K562 (cell line): ENCODE measurements around the gene PGLYRP1. TPM values are rescaled to one million over a fixed set of nuclear protein-coding genes. Genes with fewer than 3 reads are reported as not detected.

Experiments used
- ATAC-seq: fragments of 200-7000 bp; cut with Tn5 transposase; 3 replicates; pipeline ENCODE4 v1.9.1; 2020; ENCODE audit warnings: moderate library complexity
- BruUV-seq: library from RNA; stranded (reverse); fragments of 400-500 nt; replicated peaks from 2 replicates; lab custom pipeline; 2021; lab: Mats Ljungman, UMichigan
- CTCF ChIA-PET: fragments of 300-600 bp; formaldehyde crosslinking; extraction: SDS; loops from one replicate; lab custom pipeline; 2021; ENCODE audit warnings: low intra/inter-chr PET ratio; lab: Yijun Ruan, JAX
- POLR2A ChIA-PET: fragments of 300-600, 350-650 bp; sonication (Branson Sonifier 250); formaldehyde crosslinking; extraction: SDS; loops from one replicate; lab custom pipeline; 2021; ENCODE audit warnings: antibody characterized with exemption, inconsistent platforms; lab: Yijun Ruan, JAX
- DNase-seq, 4 experiments: peaks; one replicate each; pipeline versions ENCODE4 v3.0.0 to v3.0.0-alpha.2; 2011 to 2018; ENCODE audit warnings: low spot score in 3 of 4, mixed read lengths in 3 of 4; ENCODE audit errors: extremely low read depth in 1 of 4
- FAIRE-seq: peaks from 2 replicates; lab custom pipeline; 2011; peaks lifted over from hg19 to GRCh38; lab: Jason Lieb, UNC
- H2AFZ ChIP-seq: 2 replicates; pipeline ENCODE4 v1.6.0; 2011; ENCODE audit warnings: low read depth, low read length, control low read depth, inconsistent platforms
- H3K27ac ChIP-seq: fragments of 200-600 bp; 3 replicates; pipeline ENCODE4 v1.8.0; 2011; ENCODE audit warnings: low read depth, mild to moderate bottlenecking, control low read depth, inconsistent platforms, low read length, moderate library complexity, mixed read lengths; ENCODE audit errors: extremely low read depth
- H3K27me3 ChIP-seq, 2 experiments: fragments of 300-600 bp in 1 of 2; 2 replicates in 1 of 2; 3 replicates in 1 of 2; pipeline versions ENCODE4 v1.6.0 to v1.8.0; 2011; ENCODE audit warnings: inconsistent platforms in 2 of 2, low read length in 2 of 2, mild to moderate bottlenecking in 1 of 2, mixed read lengths in 1 of 2, moderate library complexity in 1 of 2; ENCODE audit not compliant: control insufficient read depth in 2 of 2, insufficient read depth in 2 of 2
- H3K36me3 ChIP-seq: fragments of 300-600 bp; 3 replicates; pipeline ENCODE4 v1.8.0; 2011; ENCODE audit warnings: mild to moderate bottlenecking, low read length, inconsistent platforms; ENCODE audit not compliant: control insufficient read depth, insufficient read depth
- H3K4me1 ChIP-seq, 2 experiments: fragments of 200-600 bp in 1 of 2; replicated peaks in 1 of 2; 2 replicates in 1 of 2; 3 replicates in 1 of 2; pipeline versions ENCODE4 v1.5.1 to v1.8.0; 2011; ENCODE audit warnings: inconsistent platforms in 2 of 2, low read length in 2 of 2, mild to moderate bottlenecking in 1 of 2, mixed read lengths in 1 of 2, moderate library complexity in 1 of 2; ENCODE audit not compliant: control insufficient read depth in 2 of 2, insufficient read depth in 2 of 2
- H3K4me2 ChIP-seq: 2 replicates; pipeline ENCODE4 v1.6.1; 2011; ENCODE audit warnings: low read length, control low read depth, inconsistent platforms, mixed read lengths; ENCODE audit not compliant: insufficient read depth
- H3K4me3 ChIP-seq: fragments of 200-600 bp; sonication (generic), shearing (Covaris generic); 2 replicates; pipeline ENCODE4 v1.5.1; 2016; ENCODE audit warnings: control low read depth, inconsistent platforms
- H3K79me2 ChIP-seq: fragments of 200-600 bp; 3 replicates; pipeline ENCODE4 v1.8.0; 2011; ENCODE audit warnings: low read length, inconsistent platforms; ENCODE audit not compliant: control insufficient read depth, insufficient read depth
- H3K9ac ChIP-seq, 2 experiments: 2 replicates each; pipeline versions ENCODE4 v1.6.0 to v1.6.1; 2011; ENCODE audit warnings: low read depth in 2 of 2, low read length in 2 of 2, control low read depth in 1 of 2, inconsistent platforms in 1 of 2, mild to moderate bottlenecking in 1 of 2, mixed read lengths in 1 of 2; ENCODE audit not compliant: insufficient read depth in 1 of 2
- H3K9me1 ChIP-seq: one replicate; pipeline ENCODE4 v1.6.0; 2011; ENCODE audit warnings: inconsistent platforms, mild to moderate bottlenecking, low read length, moderate library complexity; ENCODE audit not compliant: control insufficient read depth, insufficient read depth
- H3K9me3 ChIP-seq: replicated peaks from 2 replicates; pipeline ENCODE4 v1.5.1; 2011; ENCODE audit warnings: low read depth, low read length, inconsistent platforms; ENCODE audit not compliant: control insufficient read depth, insufficient read depth
- H4K20me1 ChIP-seq: replicated peaks from 2 replicates; pipeline ENCODE4 v1.6.1; 2011; ENCODE audit warnings: low read length, inconsistent platforms, mixed read lengths; ENCODE audit not compliant: control insufficient read depth, insufficient read depth
- ATF7 ChIP-seq: fragments of 450-650 bp; IDR thresholded peaks from 2 replicates; pipeline ENCODE4 v1.7.1; 2014; ENCODE audit warnings: mild to moderate bottlenecking, moderate library complexity
- CEBPB ChIP-seq: fragments of 450-650 bp; IDR thresholded peaks from 2 replicates; pipeline ENCODE4 v1.6.1; 2016; ENCODE audit warnings: missing genetic modification characterization, missing compliant biosample characterization
- CREB1 ChIP-seq, 2 experiments: sonication (generic) in 1 of 2; formaldehyde crosslinking in 1 of 2; IDR thresholded peaks; 2 replicates each; pipeline versions ENCODE4 v1.6.1 to v1.8.0; 2012 to 2022; ENCODE audit warnings: inconsistent platforms in 1 of 2, mild to moderate bottlenecking in 1 of 2, missing genetic modification reagents in 1 of 2, moderate library complexity in 1 of 2
- CREM ChIP-seq: IDR thresholded peaks from 2 replicates; pipeline ENCODE4 v1.6.1; 2014; ENCODE audit warnings: antibody characterized with exemption, low read depth
- CXXC5 ChIP-seq: fragments of 250-450 bp; sonication (Bioruptor Pico); IDR thresholded peaks from 2 replicates; pipeline ENCODE4 v1.8.0; 2022; ENCODE audit warnings: inconsistent platforms, mild to moderate bottlenecking, moderate library complexity
- DPF2 ChIP-seq: fragments of 450-650 bp; IDR thresholded peaks from 2 replicates; pipeline ENCODE4 v1.6.1; 2016
- HDAC2 ChIP-seq: fragments of 450-650 bp; IDR thresholded peaks from 2 replicates; pipeline ENCODE4 v1.6.1; 2016; ENCODE audit warnings: mild to moderate bottlenecking
- HOXB6 ChIP-seq: fragments of 250-450 bp; sonication (Bioruptor Pico); IDR thresholded peaks from 2 replicates; pipeline ENCODE4 v1.5.1; 2022; ENCODE audit warnings: mild to moderate bottlenecking, borderline replicate concordance
- JUN ChIP-seq, 2 experiments: sonication (generic) in 1 of 2; formaldehyde crosslinking in 1 of 2; IDR thresholded peaks; 2 replicates each; pipeline versions ENCODE4 v1.6.1 to v1.8.0; 2012 to 2022; ENCODE audit warnings: borderline replicate concordance in 2 of 2, mild to moderate bottlenecking in 2 of 2, improper control_type of control experiment in 1 of 2, low read depth in 1 of 2, low read length in 1 of 2, missing genetic modification reagents in 1 of 2
- KHSRP ChIP-seq: fragments of 450-650 bp; IDR thresholded peaks from 2 replicates; pipeline ENCODE4 v1.6.1; 2017
- MAZ ChIP-seq, 2 experiments: fragments of 450-650 bp in 1 of 2; sonication (generic) in 1 of 2; formaldehyde crosslinking; IDR thresholded peaks in 1 of 2; conservative IDR thresholded peaks in 1 of 2; 2 replicates each; pipeline versions ENCODE4 v1.4.0 to v1.5.0; 2020; ENCODE audit warnings: mild to moderate bottlenecking in 1 of 2, missing genetic modification reagents in 1 of 2
- MBD2 ChIP-seq: sonication (generic); IDR thresholded peaks from 2 replicates; pipeline ENCODE4 v1.6.1; 2016; ENCODE audit warnings: low read depth, borderline replicate concordance
- MTA3 ChIP-seq: fragments of 450-650 bp; formaldehyde crosslinking; IDR thresholded peaks from 2 replicates; pipeline ENCODE4 v1.6.1; 2017; ENCODE audit warnings: mild to moderate bottlenecking, borderline replicate concordance
- NBN ChIP-seq: fragments of 450-650 bp; IDR thresholded peaks from 2 replicates; pipeline ENCODE4 v1.6.1; 2016; ENCODE audit warnings: low read depth, mild to moderate bottlenecking
- NCOA1 ChIP-seq: fragments of 450-650 bp; IDR thresholded peaks from 2 replicates; pipeline ENCODE4 v1.6.1; 2016; ENCODE audit warnings: low read depth
- RBFOX2 ChIP-seq: fragments of 200-400 bp; formaldehyde crosslinking; IDR thresholded peaks from 2 replicates; pipeline ENCODE4 v1.6.1; 2017; ENCODE audit warnings: low read depth, mild to moderate bottlenecking, low read length, moderate library complexity
- STAG1 ChIP-seq: sonication (generic); formaldehyde crosslinking; IDR thresholded peaks from 2 replicates; pipeline ENCODE4 v1.5.0; 2020; ENCODE audit warnings: missing genetic modification reagents, borderline replicate concordance
- THAP7 ChIP-seq: fragments of 250-450 bp; sonication (Bioruptor Pico); IDR thresholded peaks from 2 replicates; pipeline ENCODE4 v1.5.0; 2021
- YY1 ChIP-seq, 3 experiments: IDR thresholded peaks; 2 replicates each; pipeline ENCODE4 v1.6.1; 2011; ENCODE audit warnings: low read length in 2 of 3, mild to moderate bottlenecking in 2 of 3, moderate library complexity in 2 of 3, borderline replicate concordance in 1 of 3, control low read depth in 1 of 3, low read depth in 1 of 3; ENCODE audit not compliant: insufficient read depth in 3 of 3, insufficient replicate concordance in 2 of 3, control insufficient read depth in 1 of 3, insufficient read length in 1 of 3; ENCODE audit errors: extremely low read depth in 1 of 3
- ZBTB12 ChIP-seq: fragments of 250-450 bp; sonication (Bioruptor Pico); IDR thresholded peaks from 2 replicates; pipeline ENCODE4 v1.4.0; 2020
- ZEB2 ChIP-seq: fragments of 450-650 bp; IDR thresholded peaks from 2 replicates; pipeline ENCODE4 v1.6.1; 2016
- WGBS: fragments of 100-300 bp; shearing (Covaris generic); methylation state at CpG from one replicate; pipeline ENCODE4 v1.1.6; 2016; ENCODE audit warnings: low coverage, mixed read lengths; ENCODE audit not compliant: insufficient coverage; ENCODE audit errors: missing lambda C conversion rate; 5-methylcytosine and 5-hydroxymethylcytosine counted together
- in situ Hi-C: fragments of 300-500 bp; cut with MboI; formaldehyde crosslinking; loops from 4 replicates; pipeline ENCODE4 v1.15.0; 2018; ENCODE audit warnings: inconsistent platforms, mixed read lengths
- intact Hi-C: fragments of 100-400 bp; cut with micrococcal nuclease; formaldehyde crosslinking; loops from 2 replicates; pipeline ENCODE4 v1.14.2; 2022
- polyA plus RNA-seq, 8 experiments: library from polyadenylated mRNA; depleted of rRNA in 4 of 8; stranded (reverse) in 5 of 8; unstranded in 3 of 8; fragments of >200 nt; fragmentation: Nextera tagmentation in 2 of 8; fragmentation: Illumina TruSeq in 1 of 8; extraction: Ambion mirVana in 2 of 8; extraction: Trizol in 1 of 8; gene quantifications; 2 replicates each; pipeline versions ENCODE4 v1.2.1 to v1.2.3, GENCODE V29; 2011 to 2014; ENCODE audit warnings: inconsistent platforms in 1 of 8, missing spikeins in 1 of 8
- total RNA-seq, 7 experiments: library from RNA; depleted of rRNA in 6 of 7; stranded (reverse); fragments of >200 nt in 6 of 7; fragmentation: Illumina TruSeq in 2 of 7; extraction: Trizol in 2 of 7; gene quantifications; 2 replicates each; pipeline versions ENCODE4 v1.2.1 to v1.2.3, GENCODE V29; 2011 to 2021; ENCODE audit warnings: low replicate concordance in 1 of 7

PGLYRP1 gene
- total and polyA plus RNA-seq, 9 of the 15 experiments (the other 6 are each of a cell fraction or from before 2014, with no cell fraction given): not detected

GRCh38 chr19:45999653-46000121 lies 23.2 kb downstream of the PGLYRP1 start:
- FAIRE-seq (no peak), DNase-seq (peak; percentile 57 to 73 (median 64))
- POLR2A ChIA-PET: interaction anchor here (0.6 to 0.7 kb wide), 2 partner anchors 80 to 156 kb away, joined by 3 read pairs; no protein-coding TSS in a partner anchor
- TF ChIP-seq CEBPB (0 out of 2 replicates have a peak, but pooled peaks have one; percentile 25), CREM (peak; percentile 95), KHSRP (peak; percentile 84; the same call in 1 of the 2 replicates), NBN (peak; percentile 91; the same call in 1 of the 2 replicates), THAP7 (CRISPR knock-in tag) (no peak), STAG1 (no peak), CREB1 (IDR thresholded peaks at IDR 0.05) (peak; percentile 78), CREB1 (CRISPR knock-in tag; IDR thresholded peaks at IDR 0.05) (peak; percentile 90), ZBTB12 (CRISPR knock-in tag) (peak; percentile 65), RBFOX2 (0 out of 2 replicates have a peak, but pooled peaks have one; percentile 14), YY1 (IDR thresholded peaks at IDR 0.05; ENCODE audit: borderline replicate concordance in 1 of 3, control insufficient read depth in 1 of 3, extremely low read depth in 1 of 3, insufficient read depth in 3 of 3, insufficient read length in 1 of 3, insufficient replicate concordance in 2 of 3, low read depth in 1 of 3, low read length in 2 of 3) (no peak), NCOA1 (peak; percentile 89), HOXB6 (CRISPR knock-in tag) (no peak), MTA3 (peak; percentile 76; the same call in 1 of the 2 replicates), MAZ (CRISPR knock-in tag; conservative IDR thresholded peaks at IDR 0.05 in 1 of 2, IDR thresholded peaks at IDR 0.05 in 1 of 2) (0 out of 4 replicates have a peak, but pooled peaks of 1 of the 2 experiments have one; percentile 25), ATF7 (peak; percentile 99), ZEB2 (peak; percentile 39; the same call in 1 of the 2 replicates), DPF2 (0 out of 2 replicates have a peak, but pooled peaks have one; percentile 23), MBD2 (no peak), HDAC2 (0 out of 2 replicates have a peak, but pooled peaks have one; percentile 44), CXXC5 (0 out of 2 replicates have a peak, but pooled peaks have one; percentile 15), JUN (IDR thresholded peaks at IDR 0.05; ENCODE audit: borderline replicate concordance, low read depth, low read length) (peak; percentile 92), JUN (CRISPR knock-in tag; IDR thresholded peaks at IDR 0.05; ENCODE audit: borderline replicate concordance) (no peak)

More at GRCh38 chr19:45999653-46000121, 23.2 kb downstream of the PGLYRP1 start:
- Histone ChIP-seq H3K4me1 (peaks cover 20 to 25% of the 10 kb centered on the region in 2 experiments; a peak in 4 of 5 replicates), H3K4me2 (peak overlapping the region; percentile 38; the same call in 1 of the 2 replicates), H3K79me2 (peaks cover 10% of the 10 kb centered on the region; the same call in 2 of the 3 replicates), H3K27ac (no peak overlapping the region), H3K9ac (peak overlapping the region in 1 of 2 experiments; percentile 43; a peak in 1 of 4 replicates), H4K20me1 (peaks cover 17% of the 10 kb centered on the region), H3K4me3 (no peak overlapping the region), H3K9me1 (no peaks in the 10 kb centered on the region), H3K27me3 (no peaks in the 10 kb centered on the region), H3K36me3 (peaks cover 10% of the 10 kb centered on the region; the same call in 2 of the 3 replicates), H3K9me3 (no peaks in the 10 kb centered on the region), H2AFZ (no peak overlapping the region)
- 15% methylated on average over 12 of the region's 14 CpGs for WGBS
- in situ Hi-C loops (loop anchor here (10.0 kb wide), 1 partner anchor 195 kb away; no protein-coding TSS in a partner anchor), intact Hi-C loops (no loop called here)
- CTCF ChIA-PET: no interaction called here
- peak; percentile 16; the same call in 2 of the 3 replicates for ATAC-seq
- no TSS peak for BruUV-seq
